GM21619 (cell line): ENCODE measurements around the gene PNMT.

ENCODE experiments used
- ATAC-seq: cut with Tn5 transposase; IDR thresholded peaks from one replicate; pipeline ENCODE4 v1.9.1; 2021; ENCODE audit not compliant: unreplicated experiment

The PNMT gene

DNA sequence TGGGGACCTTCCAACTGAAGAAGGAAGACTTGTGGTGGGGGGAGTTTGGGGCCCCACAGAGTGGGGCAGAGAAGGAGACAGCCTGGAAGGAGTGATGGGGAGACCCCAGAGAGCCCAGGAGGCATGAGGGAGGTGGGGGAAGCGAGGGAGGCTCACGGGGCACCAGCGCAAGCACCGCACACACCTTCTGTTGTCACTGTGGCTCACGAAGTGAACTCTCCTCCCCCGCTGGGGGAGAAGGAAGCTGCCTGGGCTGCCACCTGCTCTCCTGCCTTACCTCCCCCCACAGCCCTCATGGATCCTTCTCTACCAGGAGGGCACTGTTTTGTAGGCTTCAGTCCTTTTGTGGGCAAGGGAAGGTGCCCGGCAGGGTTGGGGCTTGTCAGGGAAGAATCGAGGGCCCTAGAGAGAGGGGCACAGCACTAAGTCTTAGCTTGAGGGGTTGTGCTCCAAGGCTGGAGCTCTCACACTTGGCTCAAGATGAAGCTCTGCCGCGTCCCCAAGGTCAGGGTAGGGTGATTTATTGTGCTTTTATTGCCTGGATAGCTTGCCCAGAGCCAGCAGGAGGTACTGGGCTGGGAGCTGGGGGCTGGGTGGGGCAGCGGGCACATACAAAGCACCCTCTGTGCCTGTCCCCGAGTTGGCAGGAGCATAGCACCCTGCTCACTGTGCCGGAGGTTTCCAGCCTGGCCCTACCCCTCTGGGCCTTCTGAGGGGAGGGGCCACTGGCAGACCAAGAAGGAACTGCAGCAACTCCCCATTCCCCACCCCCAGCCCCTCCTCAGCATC is 35.9 kb upstream of the PNMT start:
- no peak for ATAC-seq

DNA sequence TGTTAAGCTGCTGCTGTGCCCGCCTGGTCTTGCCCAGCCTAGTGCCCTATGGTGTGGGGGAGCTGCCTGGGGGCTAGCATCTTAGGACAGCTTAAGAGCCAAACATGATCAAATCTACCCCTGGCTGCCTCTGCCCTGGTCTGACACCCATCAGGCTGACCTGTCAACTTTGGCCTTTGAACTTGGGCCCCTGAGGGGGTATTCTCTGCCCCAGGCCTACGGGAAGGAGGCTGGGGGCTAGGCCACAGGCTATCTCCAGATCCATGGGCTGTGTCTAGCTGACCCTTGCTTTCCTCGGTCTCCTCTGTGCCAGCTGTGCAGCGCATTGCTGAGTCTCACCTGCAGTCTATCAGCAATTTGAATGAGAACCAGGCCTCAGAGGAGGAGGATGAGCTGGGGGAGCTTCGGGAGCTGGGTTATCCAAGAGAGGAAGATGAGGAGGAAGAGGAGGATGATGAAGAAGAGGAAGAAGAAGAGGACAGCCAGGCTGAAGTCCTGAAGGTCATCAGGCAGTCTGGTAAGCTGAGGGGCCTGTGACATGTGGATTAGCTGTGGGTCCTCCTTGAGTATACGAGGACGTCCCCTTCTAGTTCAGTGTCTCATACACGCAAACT is 34.6 kb upstream of the PNMT start:
- ATAC-seq, result no peak

GRCh38 chr17:39634384-39634871 is 33.8 kb upstream of the PNMT start:
- ATAC-seq, result no peak

DNA sequence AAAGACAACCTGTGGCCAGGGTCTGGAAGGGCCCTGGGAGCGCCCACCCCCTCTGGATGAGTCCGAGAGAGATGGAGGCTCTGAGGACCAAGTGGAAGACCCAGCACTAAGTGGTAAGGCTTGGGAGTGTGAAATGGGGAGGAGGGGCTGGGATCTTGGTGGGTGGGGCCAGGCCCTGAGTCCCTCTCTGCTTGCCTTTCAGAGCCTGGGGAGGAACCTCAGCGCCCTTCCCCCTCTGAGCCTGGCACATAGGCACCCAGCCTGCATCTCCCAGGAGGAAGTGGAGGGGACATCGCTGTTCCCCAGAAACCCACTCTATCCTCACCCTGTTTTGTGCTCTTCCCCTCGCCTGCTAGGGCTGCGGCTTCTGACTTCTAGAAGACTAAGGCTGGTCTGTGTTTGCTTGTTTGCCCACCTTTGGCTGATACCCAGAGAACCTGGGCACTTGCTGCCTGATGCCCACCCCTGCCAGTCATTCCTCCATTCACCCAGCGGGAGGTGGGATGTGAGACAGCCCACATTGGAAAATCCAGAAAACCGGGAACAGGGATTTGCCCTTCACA is 32.6 kb upstream of the PNMT start:
- no peak for ATAC-seq

- peak; percentile 8 for ATAC-seq
These were observed 31.7 kb upstream of the PNMT start for GRCh38 chr17:39636587-39636926.

- peak; percentile 74 for ATAC-seq
These were observed 31.1 kb upstream of the PNMT start, which contains the start of gene STARD3 for GRCh38 chr17:39636927-39637736. Gene STARD3, plus strand, starts transcription at chr17:39637144. Its CDS starts 16,388 bp downstream, at chr17:39653532.

DNA sequence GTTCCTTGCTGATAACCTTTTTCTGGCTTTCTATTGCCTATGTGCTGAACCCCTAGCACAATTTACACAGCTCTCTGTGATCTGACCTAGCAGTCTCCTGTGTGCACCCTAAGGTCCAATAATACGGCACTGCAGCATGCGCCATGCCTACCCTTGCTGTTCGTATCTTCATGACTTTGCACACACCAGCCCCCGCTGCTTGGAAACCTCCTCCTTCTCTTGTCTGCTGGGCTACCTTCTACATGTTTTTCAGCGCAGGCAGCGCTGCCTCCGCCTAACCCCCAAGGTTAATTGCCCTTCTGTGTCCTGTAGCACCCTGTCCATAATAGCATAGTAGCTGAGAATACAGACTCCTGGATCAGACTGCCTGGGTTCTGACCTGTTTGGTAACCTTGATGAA is 29.9 kb upstream of the PNMT start:
- no peak for ATAC-seq

- ATAC-seq, result no peak
These were observed 29.2 kb upstream of the PNMT start for GRCh38 chr17:39639043-39639442.

DNA sequence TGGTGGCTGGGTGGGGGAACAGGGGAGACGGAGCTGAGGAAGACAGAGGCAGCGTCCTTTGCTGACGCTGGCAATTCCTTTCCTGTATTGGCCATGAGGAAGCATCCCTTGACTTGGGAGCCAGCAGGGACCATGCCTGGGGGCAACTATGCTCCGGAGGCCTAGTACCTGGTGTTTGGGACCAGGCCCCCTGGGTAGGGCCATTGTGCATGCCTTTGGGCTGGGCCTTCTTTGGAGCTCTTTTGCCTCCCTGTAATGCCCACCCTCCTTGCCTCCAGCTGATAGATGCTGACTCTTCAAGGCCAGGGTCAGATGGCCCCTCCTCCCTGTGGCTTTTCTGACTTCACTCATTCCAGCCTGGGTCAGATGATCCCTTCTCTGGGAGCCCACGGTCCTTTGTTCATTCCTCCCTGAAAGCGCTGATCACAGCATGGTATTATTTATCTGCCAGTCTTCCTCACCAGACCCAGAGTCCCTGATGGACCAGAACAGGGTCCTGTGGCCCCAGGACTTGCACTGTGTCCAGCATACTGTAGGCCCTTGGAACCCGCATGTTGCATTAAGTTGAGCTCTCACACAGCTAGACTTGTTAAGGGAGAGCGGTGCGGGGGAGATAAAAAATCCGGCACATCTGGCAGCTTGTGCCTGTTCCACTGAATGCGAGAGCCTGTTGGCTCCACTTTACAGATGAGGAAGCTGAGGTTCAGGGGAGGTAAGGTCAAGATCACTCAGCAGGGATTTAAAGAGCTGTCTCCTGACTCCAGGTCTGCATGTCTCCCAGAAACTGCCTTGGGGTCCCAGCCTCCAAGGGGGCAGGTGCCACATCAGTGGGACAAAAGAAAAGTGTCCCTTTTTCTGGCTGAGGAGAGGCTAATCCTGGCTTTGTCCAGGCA is 28.4 kb upstream of the PNMT start:
- ATAC-seq, result no peak

- no peak for ATAC-seq
These were observed 27.6 kb upstream of the PNMT start for GRCh38 chr17:39640591-39641031.

DNA sequence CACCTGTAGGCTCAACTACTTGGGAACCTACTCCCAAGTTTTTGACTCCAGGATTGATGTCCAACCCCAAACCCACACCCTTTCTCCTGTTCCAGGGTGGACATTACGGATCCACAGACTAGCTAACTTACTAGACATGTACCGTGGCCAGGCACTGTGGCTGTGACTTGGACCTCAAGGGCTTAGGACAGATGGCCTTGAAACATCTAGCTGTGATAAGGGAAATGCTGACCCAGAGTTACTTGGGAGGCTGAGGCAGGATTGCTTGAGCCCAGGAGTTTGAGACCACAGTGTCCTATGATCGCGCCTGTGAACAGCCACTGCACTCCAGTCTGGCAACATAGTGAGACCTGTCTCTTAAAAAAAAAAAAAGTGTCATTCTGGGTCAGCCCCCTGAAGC is 27.2 kb upstream of the PNMT start:
- ATAC-seq, result no peak

DNA sequence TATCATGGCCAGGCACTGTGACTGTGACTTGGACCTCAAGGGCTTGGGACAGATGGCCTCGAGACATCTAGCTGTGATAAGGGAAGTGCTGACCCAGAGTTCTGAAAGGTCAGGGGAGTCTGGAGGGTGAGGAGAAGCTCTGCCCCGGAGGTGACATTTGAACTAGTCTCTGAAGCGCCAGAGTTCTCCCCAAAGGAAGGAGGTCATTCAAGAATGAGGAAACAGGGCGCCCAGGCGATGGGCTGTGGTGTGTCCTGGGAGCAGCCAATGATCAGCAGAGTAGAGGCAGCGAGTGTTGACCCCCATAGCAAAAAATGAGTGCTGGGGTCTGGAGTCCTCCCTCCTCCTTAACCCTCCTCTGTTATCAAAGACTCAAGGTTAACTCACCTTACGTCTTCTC is 26.4 kb upstream of the PNMT start:
- ATAC-seq, result no peak

- ATAC-seq, result no peak
These were observed 25.8 kb upstream of the PNMT start for GRCh38 chr17:39642291-39643074.

- no peak for ATAC-seq
These were observed 25.0 kb upstream of the PNMT start for GRCh38 chr17:39643271-39643670.

DNA sequence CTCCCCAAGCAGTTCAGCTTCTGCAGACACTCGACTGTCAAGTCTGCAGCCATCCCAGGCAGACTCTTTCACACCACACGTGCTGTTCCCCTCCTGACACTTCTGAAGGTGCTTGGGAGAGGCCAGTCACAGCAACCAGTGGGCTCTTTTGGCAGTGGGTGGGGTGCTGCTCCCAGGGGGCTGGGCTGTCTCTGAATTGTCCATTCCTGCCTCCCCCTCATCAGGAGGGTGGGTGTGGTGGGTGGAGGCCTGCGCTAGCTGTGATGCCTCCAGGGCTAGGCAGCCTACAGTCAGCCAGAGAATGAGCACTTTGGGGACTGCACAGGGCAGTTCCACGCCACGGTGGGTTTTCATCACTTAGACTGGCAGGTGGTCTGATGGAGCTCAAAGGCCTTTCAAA is 21.0 kb upstream of the PNMT start:
- ATAC-seq, result no peak

DNA sequence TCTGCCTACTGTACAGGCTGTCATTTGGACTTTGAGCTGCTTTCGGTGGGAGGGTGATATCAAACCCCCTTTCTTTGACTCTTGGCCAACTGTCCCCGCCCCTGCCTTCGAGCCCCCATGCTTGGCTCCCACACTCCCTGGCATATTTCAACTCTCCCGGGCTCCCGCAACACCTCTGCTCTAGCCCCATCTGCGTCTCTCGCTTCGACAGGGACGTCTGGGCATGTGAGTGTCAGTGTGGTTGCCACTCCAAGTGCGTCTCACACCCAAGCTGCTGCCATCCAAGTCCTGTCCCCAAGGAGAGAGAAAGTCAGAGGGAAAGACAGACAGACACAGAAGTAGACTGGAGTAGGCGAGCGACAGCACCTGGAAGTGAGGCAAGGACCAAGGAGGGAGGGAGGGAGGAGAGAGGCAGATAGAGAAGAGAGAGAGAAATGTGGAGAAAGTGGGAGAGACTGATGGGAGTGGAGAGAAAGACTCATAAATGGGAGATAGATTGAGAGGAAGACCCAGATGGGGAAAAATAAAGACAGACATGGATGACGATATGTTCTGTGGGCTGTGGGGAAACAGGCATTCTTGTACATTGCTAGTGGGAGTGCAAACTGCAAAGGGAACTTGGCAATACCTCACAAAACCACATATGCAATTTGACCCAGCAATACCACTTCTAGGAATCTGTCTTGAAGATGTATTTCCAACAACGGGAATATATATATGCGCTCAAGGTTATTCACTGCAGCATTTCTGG is 19.5 kb upstream of the PNMT start:
- no peak for ATAC-seq

DNA sequence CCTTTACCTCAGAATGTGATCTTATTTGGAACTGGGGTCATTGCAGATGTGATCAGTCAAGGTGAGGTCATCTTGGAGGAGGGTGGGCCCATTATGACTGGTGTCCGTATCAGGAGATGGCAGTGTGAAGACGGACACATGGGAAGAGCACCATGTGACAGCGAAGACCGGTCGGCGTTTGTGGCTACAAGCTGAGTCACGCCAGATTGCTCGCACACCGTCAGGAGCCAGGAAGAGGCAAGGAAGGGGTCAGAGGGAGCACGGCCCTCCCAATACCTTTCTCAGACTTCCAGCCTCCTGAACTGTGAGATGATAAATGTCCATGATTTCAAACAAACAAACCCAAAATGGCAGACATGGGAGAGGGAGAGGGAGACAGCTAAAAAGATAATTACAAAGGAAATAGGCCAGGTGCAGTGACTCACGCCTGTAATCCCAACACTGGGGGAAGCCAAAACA is 18.1 kb upstream of the PNMT start:
- ATAC-seq, result no peak

DNA sequence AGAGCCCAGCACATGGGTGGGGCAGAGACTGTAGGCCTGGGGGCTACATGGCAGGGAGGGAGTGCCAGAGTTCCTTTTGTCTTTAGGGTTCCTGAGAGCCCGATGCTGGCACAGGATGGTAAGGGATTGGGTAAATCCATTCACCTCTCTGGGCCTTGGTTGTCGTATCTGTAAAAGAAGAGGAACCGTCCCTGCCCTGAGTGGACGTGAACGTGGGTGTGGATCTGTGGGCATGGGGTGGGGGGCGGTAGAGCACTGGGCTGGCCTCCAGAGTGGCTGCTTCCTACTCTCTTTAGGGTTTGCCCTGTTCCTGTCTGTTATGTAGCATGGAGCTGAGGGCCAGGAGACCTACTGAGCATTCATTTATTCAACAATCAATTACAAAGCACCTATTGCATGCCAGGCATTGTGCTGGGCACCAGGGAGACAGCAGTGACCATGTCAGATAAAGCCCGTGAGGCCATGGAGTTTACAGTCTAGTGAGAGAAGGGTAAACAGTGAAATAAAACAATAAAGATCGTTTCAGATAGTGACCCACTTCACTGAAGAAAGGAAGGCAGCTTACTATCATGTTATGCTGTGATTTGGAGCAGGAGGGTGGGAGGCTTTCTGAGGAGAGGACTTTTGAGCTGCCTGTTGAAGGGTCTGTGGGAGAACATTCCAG is 16.2 kb upstream of the PNMT start:
- ATAC-seq, result no peak
